Lower leg skin (tissue), 3 donors: ENCODE measurements around the gene FKBP5.

Source experiments
- CTCF ChIP-seq, 3 donors: fragments of 450-650 bp; IDR thresholded peaks; one replicate each; pipeline ENCODE4 v1.5.1; 2016; ENCODE audit warnings: antibody characterized with exemption in 3 of 3, mild to moderate bottlenecking in 3 of 3, moderate library complexity in 2 of 3
- POLR2A ChIP-seq, 2 donors: fragments of 450-650 bp; IDR thresholded peaks; one replicate each; pipeline ENCODE4 v1.6.1; 2016 to 2017; ENCODE audit warnings: antibody characterized with exemption in 2 of 2, mild to moderate bottlenecking in 1 of 2, moderate library complexity in 1 of 2

DNA sequence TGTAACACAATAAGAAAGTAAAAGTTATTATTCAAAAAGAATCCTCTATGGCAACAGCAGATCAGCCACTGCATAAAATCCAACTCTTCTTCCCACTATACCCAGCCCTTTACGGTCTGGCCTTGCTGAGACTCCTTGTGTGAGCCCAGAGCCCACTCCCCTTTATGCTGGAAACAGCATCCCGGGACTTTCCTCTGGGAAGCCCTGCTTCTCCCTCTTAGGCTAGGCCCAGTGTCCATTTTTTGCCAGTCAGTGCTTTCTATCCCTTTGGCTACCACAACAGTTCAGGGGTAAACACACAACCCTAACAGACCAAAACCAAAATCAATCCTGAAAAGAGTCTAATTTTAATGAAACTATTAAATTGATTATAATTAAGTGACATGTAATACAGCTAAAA lies 20.6 kb downstream of the FKBP5 start:
- TF ChIP-seq POLR2A (IDR thresholded peaks at IDR 0.05) (no peak), CTCF (IDR thresholded peaks at IDR 0.05) (no peak)
